NB4 (cell line): ENCODE measurements around the gene ZNF132.

Experiments used
- CTCF ChIP-seq: IDR thresholded peaks from one replicate; pipeline ENCODE4 v1.5.1; 2012; ENCODE audit warnings: low read depth, low read length
- MYC ChIP-seq: IDR thresholded peaks from 2 replicates; pipeline ENCODE4 v1.6.1; 2011; ENCODE audit warnings: low read depth, low read length
- POLR2A ChIP-seq: IDR thresholded peaks from 2 replicates; pipeline ENCODE4 v1.6.1; 2011; ENCODE audit warnings: mild to moderate bottlenecking; ENCODE audit not compliant: insufficient read length; ENCODE audit errors: extremely low read depth

DNA sequence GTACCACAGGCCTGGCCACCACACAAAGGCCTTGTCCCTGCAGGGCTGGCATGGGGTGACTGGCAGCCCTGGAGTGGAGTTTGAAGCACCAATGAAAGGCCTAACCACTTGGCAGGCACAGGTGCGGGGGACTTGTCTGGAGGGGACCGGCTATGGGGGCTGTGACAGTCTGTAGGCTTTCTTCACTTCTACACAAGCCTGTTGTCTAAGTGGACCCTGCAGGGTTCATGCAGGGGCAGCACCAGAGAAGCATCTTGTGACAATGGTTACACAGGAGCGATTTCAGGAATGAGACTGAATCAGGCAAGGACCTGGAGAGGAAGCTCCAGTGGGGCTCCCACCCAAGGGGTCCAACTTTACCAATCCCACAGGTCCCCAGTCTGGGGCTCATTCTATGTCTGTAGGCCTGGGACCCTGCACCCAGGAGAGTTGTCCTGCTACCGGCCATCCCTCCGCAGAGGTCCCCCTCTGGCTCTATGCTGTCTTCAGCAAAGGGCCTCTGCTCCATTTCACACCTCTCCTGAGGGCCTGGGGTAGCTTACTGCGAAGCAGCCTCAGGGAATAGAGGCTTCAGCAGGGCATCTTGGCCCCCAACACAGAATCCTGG, 56.9 kb downstream of the ZNF132 start:
- TF ChIP-seq CTCF (no peak), POLR2A (no peak), MYC (no peak)
